ENCODE data around the gene OXTR. TPM values are rescaled to one million over a fixed set of nuclear protein-coding genes. Genes with fewer than 3 reads are reported as not detected.

Gene OXTR
- total and polyA plus RNA-seq, 2 experiments from 2014 or later, result 5.5 to 9.3 TPM

- TF ChIP-seq, protein P1, sequence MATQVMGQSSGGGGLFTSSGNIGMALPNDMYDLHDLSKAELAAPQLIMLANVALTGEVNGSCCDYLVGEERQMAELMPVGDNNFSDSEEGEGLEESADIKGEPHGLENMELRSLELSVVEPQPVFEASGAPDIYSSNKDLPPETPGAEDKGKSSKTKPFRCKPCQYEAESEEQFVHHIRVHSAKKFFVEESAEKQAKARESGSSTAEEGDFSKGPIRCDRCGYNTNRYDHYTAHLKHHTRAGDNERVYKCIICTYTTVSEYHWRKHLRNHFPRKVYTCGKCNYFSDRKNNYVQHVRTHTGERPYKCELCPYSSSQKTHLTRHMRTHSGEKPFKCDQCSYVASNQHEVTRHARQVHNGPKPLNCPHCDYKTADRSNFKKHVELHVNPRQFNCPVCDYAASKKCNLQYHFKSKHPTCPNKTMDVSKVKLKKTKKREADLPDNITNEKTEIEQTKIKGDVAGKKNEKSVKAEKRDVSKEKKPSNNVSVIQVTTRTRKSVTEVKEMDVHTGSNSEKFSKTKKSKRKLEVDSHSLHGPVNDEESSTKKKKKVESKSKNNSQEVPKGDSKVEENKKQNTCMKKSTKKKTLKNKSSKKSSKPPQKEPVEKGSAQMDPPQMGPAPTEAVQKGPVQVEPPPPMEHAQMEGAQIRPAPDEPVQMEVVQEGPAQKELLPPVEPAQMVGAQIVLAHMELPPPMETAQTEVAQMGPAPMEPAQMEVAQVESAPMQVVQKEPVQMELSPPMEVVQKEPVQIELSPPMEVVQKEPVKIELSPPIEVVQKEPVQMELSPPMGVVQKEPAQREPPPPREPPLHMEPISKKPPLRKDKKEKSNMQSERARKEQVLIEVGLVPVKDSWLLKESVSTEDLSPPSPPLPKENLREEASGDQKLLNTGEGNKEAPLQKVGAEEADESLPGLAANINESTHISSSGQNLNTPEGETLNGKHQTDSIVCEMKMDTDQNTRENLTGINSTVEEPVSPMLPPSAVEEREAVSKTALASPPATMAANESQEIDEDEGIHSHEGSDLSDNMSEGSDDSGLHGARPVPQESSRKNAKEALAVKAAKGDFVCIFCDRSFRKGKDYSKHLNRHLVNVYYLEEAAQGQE (IDR thresholded peaks at IDR 0.05; ENCODE audit: unreplicated experiment), result no peak
- TF ChIP-seq EZH2phosphoT487 (IDR thresholded peaks at IDR 0.05; ENCODE audit: unreplicated experiment), result no peak
Observed at GRCh38 chr3:8705575-8705974, 63.8 kb downstream of the OXTR start (continued).

DNA sequence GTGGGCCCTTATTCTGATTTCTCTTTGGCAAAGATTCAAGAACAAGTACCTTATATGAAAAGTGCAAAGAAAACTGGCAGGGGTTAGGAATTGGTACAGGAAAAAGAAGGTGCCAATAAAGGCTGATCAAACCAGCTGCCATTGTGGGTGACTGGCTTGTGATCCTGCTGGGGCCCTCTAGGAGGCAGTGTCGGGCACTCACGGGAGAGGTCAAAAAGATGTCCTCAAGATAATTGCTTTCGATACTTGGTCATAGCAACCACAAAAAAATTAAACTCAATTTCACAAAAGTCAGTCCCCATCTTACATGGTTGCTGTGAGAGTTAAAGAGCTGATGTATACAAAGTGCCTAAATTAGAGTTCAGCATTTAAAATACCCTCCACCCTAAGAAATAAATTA, 66.9 kb downstream of the OXTR start:
- Histone ChIP-seq H2AFZ (no peak overlapping the region), H3K27me3 (ENCODE audit: insufficient read depth) (peaks cover 4% of the 10 kb centered on the region; the same call in 1 of the 2 replicates), H3K36me3 (ENCODE audit: insufficient read depth) (no peaks in the 10 kb centered on the region), H3K4me3 (no peak overlapping the region), H3K4me1 (ENCODE audit: insufficient read depth) (no peaks in the 10 kb centered on the region), H3K27ac (ENCODE audit: low read depth) (no peak overlapping the region), H4K20me1 (replicated peaks; ENCODE audit: insufficient read depth) (no peaks in the 10 kb centered on the region), H3K9me2 (ENCODE audit: insufficient read depth) (no peaks in the 10 kb centered on the region), H3K79me2 (replicated peaks; ENCODE audit: insufficient read depth) (no peaks in the 10 kb centered on the region), H3K4me2 (no peak overlapping the region), H3F3A (replicated peaks; ENCODE audit: low read depth) (no peaks in the 10 kb centered on the region)
- peak; percentile 66 for ATAC-seq
- TF ChIP-seq ZNF114 (CRISPR knock-in tag; IDR thresholded peaks at IDR 0.05), result no peak
- no peak for TF ChIP-seq POLR2AphosphoS5 (IDR thresholded peaks at IDR 0.05; ENCODE audit: low read depth)
- TF ChIP-seq, protein P2, sequence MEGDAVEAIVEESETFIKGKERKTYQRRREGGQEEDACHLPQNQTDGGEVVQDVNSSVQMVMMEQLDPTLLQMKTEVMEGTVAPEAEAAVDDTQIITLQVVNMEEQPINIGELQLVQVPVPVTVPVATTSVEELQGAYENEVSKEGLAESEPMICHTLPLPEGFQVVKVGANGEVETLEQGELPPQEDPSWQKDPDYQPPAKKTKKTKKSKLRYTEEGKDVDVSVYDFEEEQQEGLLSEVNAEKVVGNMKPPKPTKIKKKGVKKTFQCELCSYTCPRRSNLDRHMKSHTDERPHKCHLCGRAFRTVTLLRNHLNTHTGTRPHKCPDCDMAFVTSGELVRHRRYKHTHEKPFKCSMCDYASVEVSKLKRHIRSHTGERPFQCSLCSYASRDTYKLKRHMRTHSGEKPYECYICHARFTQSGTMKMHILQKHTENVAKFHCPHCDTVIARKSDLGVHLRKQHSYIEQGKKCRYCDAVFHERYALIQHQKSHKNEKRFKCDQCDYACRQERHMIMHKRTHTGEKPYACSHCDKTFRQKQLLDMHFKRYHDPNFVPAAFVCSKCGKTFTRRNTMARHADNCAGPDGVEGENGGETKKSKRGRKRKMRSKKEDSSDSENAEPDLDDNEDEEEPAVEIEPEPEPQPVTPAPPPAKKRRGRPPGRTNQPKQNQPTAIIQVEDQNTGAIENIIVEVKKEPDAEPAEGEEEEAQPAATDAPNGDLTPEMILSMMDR (conservative IDR thresholded peaks at IDR 0.05; ENCODE audit: low read depth in 2 of 2), result peak; percentile 76 to 83
- no peak for TF ChIP-seq CREB1 (CRISPR knock-in tag; IDR thresholded peaks at IDR 0.05; ENCODE audit: low read depth)
- Mint-ChIP-seq H3K4me3 (no peak overlapping the region), H3K4me1 (no peaks in the 10 kb centered on the region), H3K27me3 (ENCODE audit: insufficient read depth, low read depth, poor library complexity) (no peaks in the 10 kb centered on the region), H3K27ac (no peak overlapping the region), H3K36me3 (ENCODE audit: low read depth) (no peaks in the 10 kb centered on the region), H3K9me3 (peaks cover 3% of the 10 kb centered on the region; the same call in 2 of the 3 replicates)
- DNase-seq (ENCODE audit: low spot score), result peak; percentile 70

Other genes starting within 250 kb of the OXTR start
- gene SSUH2, start 124.8 kb downstream of the OXTR start, total RNA-seq (2014; rRNA removed; shearing (Covaris generic)), result 0.82 and 2.3 TPM in 2 replicates
- gene SSUH2, start 124.8 kb downstream of the OXTR start, polyA plus RNA-seq (2016; fragmentation: Nextera tagmentation; extraction: Ambion mirVana), result 0.47 and 0.73 TPM in 2 replicates
- gene CAV3, start 35.8 kb downstream of the OXTR start, total RNA-seq (2014; rRNA removed; shearing (Covaris generic)), result not detected in 2 replicates
- gene CAV3, start 35.8 kb downstream of the OXTR start, polyA plus RNA-seq (2016; fragmentation: Nextera tagmentation; extraction: Ambion mirVana), result not detected in 2 replicates
- gene RAD18, start 193.9 kb upstream of the OXTR start, total RNA-seq (2014; rRNA removed; shearing (Covaris generic)), result 17.9 and 40.1 TPM in 2 replicates
- gene RAD18, start 193.9 kb upstream of the OXTR start, polyA plus RNA-seq (2016; fragmentation: Nextera tagmentation; extraction: Ambion mirVana), result 21.5 and 25.4 TPM in 2 replicates